HCT116 (cell line): ENCODE results near the gene RBM47. TPM values are rescaled to one million over a fixed set of nuclear protein-coding genes. Genes with fewer than 3 reads are reported as not detected.
A peak's percentile ranks its signal among the peaks of the same experiment; 100 is the strongest.

Experiments
- ATAC-seq: fragments of 200-7000 bp; cut with Tn5 transposase; 2 replicates; pipeline ENCODE4 v1.9.1; 2020; ENCODE audit warnings: mild to moderate bottlenecking, moderate library complexity
- BruUV-seq: library from RNA; stranded (reverse); fragments of 400-500 nt; replicated peaks from 2 replicates; lab custom pipeline; 2021; lab: Mats Ljungman, UMichigan
- CTCF ChIA-PET: fragments of 300-600 bp; sonication (Branson Sonifier 250); formaldehyde crosslinking; loops from one replicate; lab custom pipeline; 2021; ENCODE audit warnings: antibody characterized with exemption; lab: Charles Lee
- POLR2A ChIA-PET: fragments of 300-600, 350-600 bp; sonication (Branson Sonifier 250); formaldehyde crosslinking; loops from one replicate; lab custom pipeline; 2021; ENCODE audit warnings: antibody characterized with exemption; lab: Charles Lee
- RAD21 ChIA-PET, 2 experiments: fragments of 300-600 bp; sonication (Branson Sonifier 250); formaldehyde crosslinking; loops; one replicate each; lab custom pipeline; 2023; ENCODE audit warnings: low total read pairs in 2 of 2; ENCODE audit not compliant: uncharacterized antibody in 2 of 2, unreplicated experiment in 2 of 2, low non-redundant PET in 1 of 2; lab: Charles Lee
- DNase-seq: peaks from one replicate; pipeline ENCODE4 v3.0.0-alpha.2; 2010; ENCODE audit warnings: low read depth, low spot score
- H2AFZ ChIP-seq: fragments of 200-600 bp; shearing (Covaris generic), sonication (generic); 2 replicates; pipeline ENCODE4 v1.6.1; 2017; ENCODE audit warnings: low read depth, mixed run types, mixed read lengths, antibody characterized with exemption, low read length; ENCODE audit not compliant: poor library complexity, severe bottlenecking
- H3K27ac ChIP-seq: 2 replicates; pipeline ENCODE4 v1.5.1; 2012; ENCODE audit warnings: low read depth, low read length
- H3K27me3 ChIP-seq: fragments of 200-600 bp; sonication (generic); 2 replicates; pipeline ENCODE4 v1.6.1; 2016; ENCODE audit warnings: mixed run types, low read length, mixed read lengths; ENCODE audit not compliant: insufficient read depth
- H3K36me3 ChIP-seq, 2 experiments: fragments of 200-500 bp in 1 of 2; fragments of 200-600 bp in 1 of 2; sonication (Bioruptor generic) in 1 of 2; sonication (generic) in 1 of 2; 2 replicates each; pipeline versions ENCODE4 v1.5.1 to v1.6.1; 2014 to 2016; ENCODE audit warnings: low read length in 2 of 2, inconsistent platforms in 1 of 2, mixed read lengths in 1 of 2, mixed run types in 1 of 2; ENCODE audit not compliant: insufficient read depth in 2 of 2, control insufficient read depth in 1 of 2
- H3K4me1 ChIP-seq, 2 experiments: fragments of 200-600 bp in 1 of 2; sonication (generic) in 1 of 2; 2 replicates each; pipeline versions ENCODE4 v1.5.1 to v1.6.1; 2012 to 2017; ENCODE audit warnings: low read length in 2 of 2, inconsistent platforms in 1 of 2, mild to moderate bottlenecking in 1 of 2, mixed read lengths in 1 of 2, mixed run types in 1 of 2, moderate library complexity in 1 of 2; ENCODE audit not compliant: insufficient read depth in 2 of 2, control insufficient read depth in 1 of 2
- H3K4me2 ChIP-seq: fragments of 200-600 bp; sonication (generic); 2 replicates; pipeline ENCODE4 v1.6.1; 2017; ENCODE audit warnings: mixed run types, low read length, mixed read lengths
- H3K4me3 ChIP-seq, 2 experiments: fragments of 200-600 bp in 1 of 2; sonication (generic) in 1 of 2; replicated peaks in 1 of 2; 2 replicates each; pipeline ENCODE4 v1.5.1; 2011 to 2016; ENCODE audit warnings: low read length in 2 of 2, control low read depth in 1 of 2, low read depth in 1 of 2, mild to moderate bottlenecking in 1 of 2, mixed read lengths in 1 of 2, mixed run types in 1 of 2
- H3K79me2 ChIP-seq: fragments of 200-600 bp; sonication (generic); 2 replicates; pipeline ENCODE4 v1.6.1; 2017; ENCODE audit warnings: mild to moderate bottlenecking, mixed run types, low read length, moderate library complexity, mixed read lengths; ENCODE audit not compliant: insufficient read depth
- H3K9ac ChIP-seq: fragments of 200-600 bp; sonication (generic); 2 replicates; pipeline ENCODE4 v1.6.1; 2016; ENCODE audit warnings: low read length, mixed read lengths
- H3K9me2 ChIP-seq: fragments of 200-600 bp; sonication (generic), shearing (Covaris generic); 2 replicates; pipeline ENCODE4 v1.6.1; 2017; ENCODE audit warnings: mixed run types, mild to moderate bottlenecking, moderate library complexity; ENCODE audit not compliant: insufficient read depth
- H3K9me3 ChIP-seq, 2 experiments: fragments of 200-500 bp in 1 of 2; fragments of 200-600 bp in 1 of 2; sonication (Bioruptor generic) in 1 of 2; sonication (generic) in 1 of 2; 2 replicates each; pipeline ENCODE4 v1.6.1; 2014 to 2017; ENCODE audit warnings: low read length in 2 of 2, mixed read lengths in 2 of 2, inconsistent platforms in 1 of 2, low read depth in 1 of 2, mild to moderate bottlenecking in 1 of 2, mixed run types in 1 of 2, moderate library complexity in 1 of 2; ENCODE audit not compliant: control insufficient read depth in 1 of 2, insufficient read depth in 1 of 2
- H4K20me1 ChIP-seq: fragments of 200-600 bp; sonication (generic), shearing (Covaris generic); 2 replicates; pipeline ENCODE4 v1.6.1; 2017; ENCODE audit warnings: mixed run types, mild to moderate bottlenecking, moderate library complexity; ENCODE audit not compliant: insufficient read depth
- CEBPB ChIP-seq: IDR thresholded peaks from 2 replicates; pipeline ENCODE4 v1.6.1; 2012; ENCODE audit warnings: low read depth
- ELF1 ChIP-seq: IDR thresholded peaks from 2 replicates; pipeline ENCODE4 v1.6.1; 2012; ENCODE audit warnings: low read depth, borderline replicate concordance
- EZH2phosphoT487 ChIP-seq: fragments of 200-600 bp; IDR thresholded peaks from 2 replicates; pipeline ENCODE4 v1.6.1; 2018; ENCODE audit warnings: antibody characterized with exemption, borderline replicate concordance
- POLR2AphosphoS5 ChIP-seq: IDR thresholded peaks from 2 replicates; pipeline ENCODE4 v1.6.1; 2011; ENCODE audit warnings: mild to moderate bottlenecking, low read depth, low read length, moderate library complexity
- SIN3A ChIP-seq: IDR thresholded peaks from 2 replicates; pipeline ENCODE4 v1.6.1; 2012; ENCODE audit warnings: low read depth
- TCF7L2 ChIP-seq: IDR thresholded peaks from 2 replicates; pipeline ENCODE4 v1.7.0; 2011; ENCODE audit warnings: borderline replicate concordance, inconsistent platforms; ENCODE audit not compliant: insufficient read depth, insufficient read length; ENCODE audit errors: extremely low read depth
- YY1 ChIP-seq: IDR thresholded peaks from 2 replicates; pipeline ENCODE4 v1.6.1; 2011; ENCODE audit warnings: low read length, low read depth, moderate library complexity, mild to moderate bottlenecking; ENCODE audit not compliant: insufficient replicate concordance; ENCODE audit errors: extremely low read depth
- ZFX ChIP-seq: fragments of 450-650 bp; IDR thresholded peaks from 2 replicates; pipeline ENCODE4 v1.6.1; 2017
- intact Hi-C: fragments of 100-400 bp; cut with micrococcal nuclease; formaldehyde crosslinking; loops from 2 replicates; pipeline ENCODE4 v1.10.0; 2022
- total RNA-seq: library from RNA; stranded (reverse); gene quantifications from one replicate; pipeline ENCODE4 v1.2.1, GENCODE V29; 2021; ENCODE audit not compliant: unreplicated experiment
- TF ChIP-seq, protein P1 (sequence below), 3 experiments: fragments of 200-600 bp in 1 of 3; sonication (generic) in 1 of 3; IDR thresholded peaks in 2 of 3; conservative IDR thresholded peaks in 1 of 3; 2 replicates each; pipeline ENCODE4 v1.5.1; 2012 to 2017; ENCODE audit warnings: low read depth in 2 of 3, low read length in 2 of 3, antibody characterized with exemption in 1 of 3, borderline replicate concordance in 1 of 3, control low read depth in 1 of 3, mild to moderate bottlenecking in 1 of 3, mixed read lengths in 1 of 3, mixed run types in 1 of 3, moderate library complexity in 1 of 3; ENCODE audit not compliant: insufficient read depth in 1 of 3
- TF ChIP-seq, protein P2 (sequence below): IDR thresholded peaks from 2 replicates; pipeline ENCODE4 v1.6.1; 2012

RBM47 gene
- total RNA-seq, 1 experiment from 2014 or later: 22.2 TPM

DNA sequence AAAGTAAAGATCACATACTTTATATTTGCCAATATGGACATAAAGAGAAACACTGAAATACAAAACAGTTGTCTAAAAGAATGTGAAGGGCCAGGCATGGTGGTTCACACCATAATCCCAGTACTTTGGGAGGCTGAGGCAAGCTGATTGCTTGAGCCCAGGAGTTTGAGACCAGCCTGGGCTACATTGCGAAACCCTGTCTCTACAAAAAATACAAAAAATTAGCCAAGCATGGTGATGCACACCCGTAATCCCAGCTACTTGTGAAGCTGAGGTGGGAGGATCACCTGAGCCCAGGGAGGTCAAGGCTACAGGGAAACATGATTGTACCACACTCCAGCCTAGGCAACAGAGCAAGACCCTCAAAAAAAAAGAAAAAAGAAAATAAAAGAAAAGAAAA is 11.8 kb downstream of the RBM47 start:
- DNase-seq: no peak
- ATAC-seq: no peak

DNA sequence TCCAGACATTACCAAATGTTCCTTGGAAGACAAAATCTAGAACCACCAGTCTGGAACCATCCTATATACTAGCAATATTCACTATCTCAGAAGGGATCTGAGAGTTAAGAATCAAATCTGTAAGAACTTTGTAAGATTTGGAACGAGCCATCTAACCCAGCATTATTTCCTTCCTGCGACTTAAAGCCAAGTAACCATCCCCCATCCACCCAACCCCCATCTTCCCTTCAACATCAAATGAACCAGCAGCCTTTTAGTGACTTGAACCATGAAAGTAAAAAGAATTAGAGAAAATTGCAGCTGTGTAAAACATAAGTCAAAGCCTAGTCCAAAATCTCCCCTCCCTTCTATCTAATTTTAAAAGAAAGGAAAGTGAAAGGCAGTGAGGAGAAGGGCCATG is 15.6 kb downstream of the RBM47 start:
- H4K20me1 ChIP-seq: no peaks in the 10 kb centered on the region
- peaks cover 0 to 12% of the 10 kb centered on the region in 2 experiments; a peak in 1 of 4 replicates for H3K4me1 ChIP-seq
- H3K27ac ChIP-seq: no peak overlapping the region
- BruUV-seq: no TSS peak
- no peaks in the 10 kb centered on the region for H3K36me3 ChIP-seq
- DNase-seq (no peak), ATAC-seq (no peak)
- TF ChIP-seq TCF7L2 (no peak), YY1 (no peak), SIN3A (no peak), ZFX (no peak), EZH2phosphoT487 (no peak), ELF1 (no peak), POLR2AphosphoS5 (no peak)
- TF ChIP-seq, protein P1, sequence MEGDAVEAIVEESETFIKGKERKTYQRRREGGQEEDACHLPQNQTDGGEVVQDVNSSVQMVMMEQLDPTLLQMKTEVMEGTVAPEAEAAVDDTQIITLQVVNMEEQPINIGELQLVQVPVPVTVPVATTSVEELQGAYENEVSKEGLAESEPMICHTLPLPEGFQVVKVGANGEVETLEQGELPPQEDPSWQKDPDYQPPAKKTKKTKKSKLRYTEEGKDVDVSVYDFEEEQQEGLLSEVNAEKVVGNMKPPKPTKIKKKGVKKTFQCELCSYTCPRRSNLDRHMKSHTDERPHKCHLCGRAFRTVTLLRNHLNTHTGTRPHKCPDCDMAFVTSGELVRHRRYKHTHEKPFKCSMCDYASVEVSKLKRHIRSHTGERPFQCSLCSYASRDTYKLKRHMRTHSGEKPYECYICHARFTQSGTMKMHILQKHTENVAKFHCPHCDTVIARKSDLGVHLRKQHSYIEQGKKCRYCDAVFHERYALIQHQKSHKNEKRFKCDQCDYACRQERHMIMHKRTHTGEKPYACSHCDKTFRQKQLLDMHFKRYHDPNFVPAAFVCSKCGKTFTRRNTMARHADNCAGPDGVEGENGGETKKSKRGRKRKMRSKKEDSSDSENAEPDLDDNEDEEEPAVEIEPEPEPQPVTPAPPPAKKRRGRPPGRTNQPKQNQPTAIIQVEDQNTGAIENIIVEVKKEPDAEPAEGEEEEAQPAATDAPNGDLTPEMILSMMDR (IDR thresholded peaks at IDR 0.05 in 2 of 3, conservative IDR thresholded peaks at IDR 0.05 in 1 of 3; ENCODE audit: borderline replicate concordance in 1 of 3, insufficient read depth in 1 of 3, low read depth in 2 of 3, low read length in 2 of 3): no peak
- TF ChIP-seq, protein P2, sequence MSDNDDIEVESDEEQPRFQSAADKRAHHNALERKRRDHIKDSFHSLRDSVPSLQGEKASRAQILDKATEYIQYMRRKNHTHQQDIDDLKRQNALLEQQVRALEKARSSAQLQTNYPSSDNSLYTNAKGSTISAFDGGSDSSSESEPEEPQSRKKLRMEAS: no peak
- H3K79me2 ChIP-seq: no peaks in the 10 kb centered on the region
- H2AFZ ChIP-seq: no peak overlapping the region
- ChIA-PET RAD21 (no interaction called here), POLR2A (no interaction called here), CTCF (no interaction called here)
- H3K4me3 ChIP-seq: no peak overlapping the region
- H3K4me2 ChIP-seq: no peak overlapping the region
- no peaks in the 10 kb centered on the region for H3K9me3 ChIP-seq
- no peaks in the 10 kb centered on the region for H3K9me2 ChIP-seq
- no peak overlapping the region for H3K9ac ChIP-seq
- intact Hi-C loops: no loop called here
- H3K27me3 ChIP-seq: no peaks in the 10 kb centered on the region

More for the DNA sequence above, 11.8 kb downstream of the RBM47 start:
- TF ChIP-seq CEBPB (peak; percentile 39; the same call in 1 of the 2 replicates), ELF1 (no peak)
- peaks cover 12 to 25% of the 10 kb centered on the region in 2 experiments; a peak in 3 of 4 replicates for H3K4me1 ChIP-seq
- H4K20me1 ChIP-seq: no peaks in the 10 kb centered on the region
- no peak overlapping the region for H3K4me3 ChIP-seq
- H3K9ac ChIP-seq: no peak overlapping the region
- H3K4me2 ChIP-seq: no peak overlapping the region
- H3K79me2 ChIP-seq: no peaks in the 10 kb centered on the region
- ChIA-PET POLR2A (no interaction called here), RAD21 (no interaction called here), CTCF (no interaction called here)
- no peak overlapping the region for H3K27ac ChIP-seq
- intact Hi-C loops: no loop called here
- H3K9me3 ChIP-seq: no peaks in the 10 kb centered on the region
- no peaks in the 10 kb centered on the region for H3K36me3 ChIP-seq
- H3K9me2 ChIP-seq: no peaks in the 10 kb centered on the region
- BruUV-seq: no TSS peak
- H3K27me3 ChIP-seq: no peaks in the 10 kb centered on the region
- H2AFZ ChIP-seq: no peak overlapping the region
